ENCODE data around the gene ATP11A.
"Not testable (repeated sequence)": the region's sequence is repeated elsewhere in the genome, so short reads cannot be mapped to it uniquely, and the experiment has no call there.

The ATP11A gene

GRCh38 chr13:112838038-112838841 lies 148.4 kb downstream of the ATP11A start:
- DNase-seq (ENCODE audit: low read depth in 2 of 2): no peak

GRCh38 chr13:112838842-112839117 lies 148.9 kb downstream of the ATP11A start:
- no peak for DNase-seq (ENCODE audit: low read depth in 2 of 2)

- peak; percentile 40 to 53 for DNase-seq (ENCODE audit: low read depth in 2 of 2)
These were observed 149.7 kb downstream of the ATP11A start for GRCh38 chr13:112839356-112840105.

- DNase-seq (ENCODE audit: low read depth in 2 of 2): no peak
These were observed 150.8 kb downstream of the ATP11A start for GRCh38 chr13:112840472-112841302.

- not testable (repeated sequence) for DNase-seq (ENCODE audit: low read depth in 2 of 2)
These were observed 151.6 kb downstream of the ATP11A start for GRCh38 chr13:112841303-112842015.

- DNase-seq (ENCODE audit: low read depth in 2 of 2): peak; percentile 7 to 11
These were observed 152.6 kb downstream of the ATP11A start for GRCh38 chr13:112842343-112842856.

- DNase-seq (ENCODE audit: low read depth in 2 of 2): no peak
These were observed 153.1 kb downstream of the ATP11A start for GRCh38 chr13:112842931-112843391.

- DNase-seq (ENCODE audit: low read depth in 2 of 2): no peak
These were observed 153.7 kb downstream of the ATP11A start for GRCh38 chr13:112843392-112844111.

- DNase-seq (ENCODE audit: low read depth in 2 of 2): no peak
These were observed 154.6 kb downstream of the ATP11A start for GRCh38 chr13:112844411-112844810.

GRCh38 chr13:112844879-112845278 lies 155.0 kb downstream of the ATP11A start:
- DNase-seq (ENCODE audit: low read depth in 2 of 2): no peak

GRCh38 chr13:112845511-112846144 lies 155.8 kb downstream of the ATP11A start:
- DNase-seq (ENCODE audit: low read depth in 2 of 2): no peak

- DNase-seq (ENCODE audit: low read depth in 2 of 2): no peak
These were observed 156.7 kb downstream of the ATP11A start for GRCh38 chr13:112846411-112847115.

GRCh38 chr13:112849500-112849899 lies 159.7 kb downstream of the ATP11A start:
- no peak for DNase-seq (ENCODE audit: low read depth in 2 of 2)

- DNase-seq (ENCODE audit: low read depth in 2 of 2): no peak
These were observed 160.4 kb downstream of the ATP11A start for GRCh38 chr13:112850273-112850672.

GRCh38 chr13:112851107-112852038 lies 161.5 kb downstream of the ATP11A start:
- no peak for DNase-seq (ENCODE audit: low read depth in 2 of 2)

GRCh38 chr13:112852392-112852791 lies 162.6 kb downstream of the ATP11A start:
- DNase-seq (ENCODE audit: low read depth in 2 of 2): no peak

GRCh38 chr13:112852808-112853207 lies 163.0 kb downstream of the ATP11A start:
- no peak for DNase-seq (ENCODE audit: low read depth in 2 of 2)

- DNase-seq (ENCODE audit: low read depth in 2 of 2): no peak
These were observed 164.5 kb downstream of the ATP11A start for GRCh38 chr13:112854321-112854720.
